ENCODE data around the gene DOCK9. TPM values are rescaled to one million over a fixed set of nuclear protein-coding genes. Genes with fewer than 3 reads are reported as not detected.

DOCK9 gene
- total and polyA plus RNA-seq, 2 donors from 2014 or later = 14.0 to 125 TPM

- TF ChIP-seq CTCF (IDR thresholded peaks at IDR 0.05; ENCODE audit: borderline replicate concordance, extremely low read depth, insufficient read depth) = no peak
- no peak overlapping the region for H3K4me3 ChIP-seq (ENCODE audit: low read length in 3 of 3)
- no peak for FAIRE-seq
- DNase-seq = no peak
- intact Hi-C loops (cut with DNase I) = no loop called here
- H3K9me3 ChIP-seq (ENCODE audit: control insufficient read depth in 2 of 3, insufficient read depth in 1 of 3, low read length in 3 of 3) = no peaks in the 10 kb centered on the region
- H3K9ac ChIP-seq (ENCODE audit: low read length in 3 of 3) = no peak overlapping the region
- no peaks in the 10 kb centered on the region for H3K36me3 ChIP-seq (ENCODE audit: control insufficient read depth in 2 of 3, insufficient read depth in 3 of 3, low read length in 3 of 3)
- H3K27me3 ChIP-seq (ENCODE audit: control insufficient read depth, insufficient read depth, low read length) = no peaks in the 10 kb centered on the region
- no peaks in the 10 kb centered on the region for H3K4me1 ChIP-seq (ENCODE audit: control insufficient read depth in 2 of 3, insufficient read depth in 2 of 3, low read depth in 1 of 3, low read length in 3 of 3)
- H3K27ac ChIP-seq (ENCODE audit: low read depth in 2 of 2, low read length in 2 of 2) = no peak overlapping the region
Observed at GRCh38 chr13:98779695-98780094, 198.2 kb downstream of the DOCK9 start.

GRCh38 chr13:98778749-98779148 lies 199.1 kb downstream of the DOCK9 start:
- DNase-seq (no peak), FAIRE-seq (no peak)
- Histone ChIP-seq H3K4me1 (ENCODE audit: control insufficient read depth in 2 of 3, insufficient read depth in 2 of 3, low read depth in 1 of 3, low read length in 3 of 3) (no peaks in the 10 kb centered on the region), H3K9me3 (ENCODE audit: control insufficient read depth in 2 of 3, insufficient read depth in 1 of 3, low read length in 3 of 3) (no peaks in the 10 kb centered on the region), H3K27me3 (ENCODE audit: control insufficient read depth, insufficient read depth, low read length) (no peaks in the 10 kb centered on the region), H3K9ac (ENCODE audit: low read length in 3 of 3) (no peak overlapping the region), H3K27ac (ENCODE audit: low read depth in 2 of 2, low read length in 2 of 2) (no peak overlapping the region), H3K36me3 (ENCODE audit: control insufficient read depth in 2 of 3, insufficient read depth in 3 of 3, low read length in 3 of 3) (no peaks in the 10 kb centered on the region), H3K4me3 (ENCODE audit: low read length in 3 of 3) (no peak overlapping the region)
- no peak for TF ChIP-seq CTCF (IDR thresholded peaks at IDR 0.05; ENCODE audit: borderline replicate concordance, extremely low read depth, insufficient read depth)
- intact Hi-C loops (cut with DNase I) = no loop called here

- FAIRE-seq (no peak), DNase-seq (no peak)
- intact Hi-C loops (cut with DNase I) = no loop called here
- H3K9ac ChIP-seq (ENCODE audit: low read length in 3 of 3) = no peak overlapping the region
- no peaks in the 10 kb centered on the region for H3K36me3 ChIP-seq (ENCODE audit: control insufficient read depth in 2 of 3, insufficient read depth in 3 of 3, low read length in 3 of 3)
- no peaks in the 10 kb centered on the region for H3K9me3 ChIP-seq (ENCODE audit: control insufficient read depth in 2 of 3, insufficient read depth in 1 of 3, low read length in 3 of 3)
- H3K4me1 ChIP-seq (ENCODE audit: control insufficient read depth in 2 of 3, insufficient read depth in 2 of 3, low read depth in 1 of 3, low read length in 3 of 3) = no peaks in the 10 kb centered on the region
- H3K27me3 ChIP-seq (ENCODE audit: control insufficient read depth, insufficient read depth, low read length) = no peaks in the 10 kb centered on the region
- H3K27ac ChIP-seq (ENCODE audit: low read depth in 2 of 2, low read length in 2 of 2) = no peak overlapping the region
- H3K4me3 ChIP-seq (ENCODE audit: low read length in 3 of 3) = no peak overlapping the region
- no peak for TF ChIP-seq CTCF (IDR thresholded peaks at IDR 0.05; ENCODE audit: borderline replicate concordance, extremely low read depth, insufficient read depth)
Observed at GRCh38 chr13:98776644-98777043, 201.2 kb downstream of the DOCK9 start.

Measured in kidney (tissue), 14 donors.